A549 (cell line): ENCODE measurements around the gene STX8. TPM values are rescaled to one million over a fixed set of nuclear protein-coding genes. Genes with fewer than 3 reads are reported as not detected.
A peak's percentile ranks its signal among the peaks of the same experiment; 100 is the strongest.

Experiments
- ATAC-seq, 2 experiments: fragments of 200-7000 bp in 1 of 2; fragments of >200 bp in 1 of 2; cut with Nextera tagmentation in 1 of 2; cut with Tn5 transposase in 1 of 2; 3 replicates each; pipeline versions ENCODE4 v1.8.0 to v1.9.1; 2018 to 2020; ENCODE audit warnings: mild to moderate bottlenecking in 1 of 2, moderate library complexity in 1 of 2
- CTCF ChIA-PET: fragments of 300-600 bp; sonication (Branson Sonifier 250); formaldehyde crosslinking; extraction: SDS; loops from one replicate; lab custom pipeline; 2021; ENCODE audit warnings: antibody characterized with exemption, inconsistent platforms; lab: Yijun Ruan, JAX
- POLR2A ChIA-PET: fragments of 350-600 bp; formaldehyde crosslinking; extraction: SDS; loops from one replicate; lab custom pipeline; 2021; ENCODE audit warnings: antibody characterized with exemption, inconsistent platforms; lab: Yijun Ruan, JAX
- DNase-seq, 2 experiments: peaks; one replicate each; pipeline versions ENCODE4 v3.0.0 to v3.0.0-alpha.2; 2011 to 2016; ENCODE audit warnings: low read depth in 1 of 2, low spot score in 1 of 2
- FAIRE-seq: peaks from 2 replicates; lab custom pipeline; 2011; peaks lifted over from hg19 to GRCh38; lab: Jason Lieb, UNC
- H3K27ac ChIP-seq, 2 experiments: fragments of >200 bp; sonication (Bioruptor Twin); formaldehyde crosslinking; 3 replicates each; pipeline ENCODE4 v1.5.1; 2016 to 2017
- H3K4me1 ChIP-seq: fragments of >200 bp; sonication (Bioruptor Twin); formaldehyde crosslinking; 3 replicates; pipeline ENCODE4 v1.6.1; 2016
- H3K4me2 ChIP-seq: fragments of >200 bp; sonication (Bioruptor Twin); formaldehyde crosslinking; 3 replicates; pipeline ENCODE4 v1.6.1; 2016
- H3K4me3 ChIP-seq: fragments of >200 bp; sonication (Bioruptor Twin); formaldehyde crosslinking; 3 replicates; pipeline ENCODE4 v1.5.1; 2016
- H3K9me3 ChIP-seq: fragments of >200 bp; sonication (Bioruptor Twin); formaldehyde crosslinking; 3 replicates; pipeline ENCODE4 v1.6.1; 2016
- BCL3 ChIP-seq: fragments of >200 bp; sonication (Bioruptor Twin); formaldehyde crosslinking; IDR thresholded peaks from 3 replicates; pipeline ENCODE4 v1.6.1; 2016
- BHLHE40 ChIP-seq: IDR thresholded peaks from 2 replicates; pipeline ENCODE4 v1.6.1; 2012; ENCODE audit warnings: low read depth, low read length, inconsistent platforms
- CEBPB ChIP-seq, 2 experiments: fragments of >200 bp in 1 of 2; sonication (Bioruptor Twin) in 1 of 2; formaldehyde crosslinking in 1 of 2; IDR thresholded peaks; 2 replicates each; pipeline ENCODE4 v1.6.1; 2012 to 2016
- EHMT2 ChIP-seq: fragments of 200-600 bp; sonication (generic); IDR thresholded peaks from 2 replicates; pipeline ENCODE4 v1.6.1; 2016; ENCODE audit warnings: antibody characterized with exemption, low read depth, mild to moderate bottlenecking, moderate library complexity
- ESRRA ChIP-seq: fragments of 150-350 bp; IDR thresholded peaks from 2 replicates; pipeline ENCODE4 v1.6.1; 2014; ENCODE audit warnings: mild to moderate bottlenecking, low read length, borderline replicate concordance
- FOSB ChIP-seq: fragments of 250-450 bp; sonication (Bioruptor Pico); IDR thresholded peaks from 2 replicates; pipeline ENCODE4 v1.5.0; 2020; ENCODE audit warnings: mild to moderate bottlenecking, moderate library complexity
- FOXS1 ChIP-seq: fragments of 250-450 bp; sonication (Bioruptor Pico); IDR thresholded peaks from 2 replicates; pipeline ENCODE4 v1.5.0; 2020; ENCODE audit warnings: mild to moderate bottlenecking, moderate library complexity
- HDAC2 ChIP-seq: fragments of 200-600 bp; sonication (generic); IDR thresholded peaks from 2 replicates; pipeline ENCODE4 v1.6.1; 2016
- HMGXB4 ChIP-seq: fragments of 250-450 bp; sonication (Bioruptor Pico); IDR thresholded peaks from 2 replicates; pipeline ENCODE4 v1.5.0; 2021; ENCODE audit warnings: mild to moderate bottlenecking, moderate library complexity, borderline replicate concordance
- HOXB13 ChIP-seq: fragments of 250-450 bp; sonication (Bioruptor Pico); IDR thresholded peaks from 2 replicates; pipeline ENCODE4 v1.5.0; 2020; ENCODE audit warnings: low read depth, mild to moderate bottlenecking, moderate library complexity
- HOXB5 ChIP-seq: fragments of 250-450 bp; sonication (Bioruptor Pico); IDR thresholded peaks from 2 replicates; pipeline ENCODE4 v1.5.0; 2020; ENCODE audit warnings: mild to moderate bottlenecking, moderate library complexity
- JUN ChIP-seq, 2 experiments: fragments of >200 bp; sonication (Bioruptor Twin); formaldehyde crosslinking; IDR thresholded peaks; 2 replicates in 1 of 2; 3 replicates in 1 of 2; pipeline ENCODE4 v1.6.1; 2016 to 2017
- KDM1A ChIP-seq: fragments of 200-600 bp; sonication (generic); IDR thresholded peaks from 2 replicates; pipeline ENCODE4 v1.6.1; 2016; ENCODE audit warnings: low read depth, mild to moderate bottlenecking
- KDM5A ChIP-seq: fragments of 200-600 bp; sonication (generic); IDR thresholded peaks from 2 replicates; pipeline ENCODE4 v1.6.1; 2016; ENCODE audit warnings: antibody characterized with exemption, mild to moderate bottlenecking
- MYC ChIP-seq: IDR thresholded peaks from 2 replicates; pipeline ENCODE4 v1.6.1; 2012; ENCODE audit warnings: mild to moderate bottlenecking, inconsistent platforms, low read length, improper control_type of control experiment, borderline replicate concordance
- PBX3 ChIP-seq: IDR thresholded peaks from 2 replicates; pipeline ENCODE4 v1.6.1; 2012
- POLR2A ChIP-seq: IDR thresholded peaks from 2 replicates; pipeline ENCODE4 v1.6.1; 2012; ENCODE audit warnings: mild to moderate bottlenecking, low read length
- POLR2AphosphoS2 ChIP-seq: conservative IDR thresholded peaks from 2 replicates; pipeline ENCODE4 v1.6.1; 2012; ENCODE audit warnings: low read length, improper control_type of control experiment, inconsistent platforms
- RARB ChIP-seq: fragments of 250-450 bp; sonication (Bioruptor Pico); IDR thresholded peaks from 2 replicates; pipeline ENCODE4 v1.8.0; 2021; ENCODE audit warnings: mild to moderate bottlenecking, moderate library complexity
- SMC3 ChIP-seq: fragments of >200 bp; sonication (Bioruptor Twin); formaldehyde crosslinking; IDR thresholded peaks from 3 replicates; pipeline ENCODE4 v1.6.1; 2018; ENCODE audit warnings: inconsistent platforms
- TP53 ChIP-seq: fragments of 250-450 bp; sonication (Bioruptor Pico); IDR thresholded peaks from 2 replicates; pipeline ENCODE4 v1.5.0; 2021; ENCODE audit warnings: mild to moderate bottlenecking, moderate library complexity
- ZC3H11A ChIP-seq: fragments of 450-650 bp; IDR thresholded peaks from 2 replicates; pipeline ENCODE4 v1.6.1; 2014; ENCODE audit warnings: antibody characterized with exemption, mild to moderate bottlenecking
- ZFP36 ChIP-seq: fragments of 450-650 bp; IDR thresholded peaks from 2 replicates; pipeline ENCODE4 v1.6.1; 2014; ENCODE audit warnings: borderline replicate concordance; ENCODE audit not compliant: partially characterized antibody
- WGBS: methylation state at CpG from one replicate; pipeline ENCODE4 v1.1.6; 2017; ENCODE audit errors: missing lambda C conversion rate; 5-methylcytosine and 5-hydroxymethylcytosine counted together
- polyA plus RNA-seq, 4 experiments: library from polyadenylated mRNA; depleted of rRNA in 3 of 4; stranded (reverse); fragments of >200 nt; fragmentation: RNase III in 1 of 4; extraction: RNeasy Plus Mini Kit Qiagen cat#74134 plus additional on column Dnase treatment in 1 of 4; gene quantifications; 2 replicates in 3 of 4; 3 replicates in 1 of 4; pipeline ENCODE4 v1.2.3, GENCODE V29; 2011 to 2017

STX8 gene
- polyA plus RNA-seq, 2 of the 4 experiments (the other 2 are of a cell fraction): 93.6 to 168 TPM

- FAIRE-seq (no peak), ATAC-seq (no peak), DNase-seq (no peak)
- CTCF ChIA-PET: interaction anchor here (1.0 to 8.2 kb wide), 17 partner anchors 11 to 774 kb away, joined by 3 to 60 read pairs (median 3); no protein-coding TSS in a partner anchor
- Histone ChIP-seq H3K27ac (no peak overlapping the region), H3K4me3 (no peak overlapping the region), H3K4me1 (no peaks in the 10 kb centered on the region), H3K9me3 (no peaks in the 10 kb centered on the region), H3K4me2 (no peak overlapping the region)
- no peak for TF ChIP-seq ZC3H11A
- TF ChIP-seq POLR2A: no peak
- POLR2A ChIA-PET: interaction anchor here (0.5 kb wide), 1 partner anchor 527 kb away, joined by 3 read pairs; no protein-coding TSS in a partner anchor
- WGBS: 80% methylated on average over 4 of the region's 4 CpGs
Observed at GRCh38 chr17:9521062-9521461, 54.6 kb downstream of the STX8 start.

GRCh38 chr17:9520649-9521048 is 55.0 kb downstream of the STX8 start:
- FAIRE-seq (peak; percentile 32), ATAC-seq (no peak), DNase-seq (no peak)
- no peak overlapping the region for H3K4me3 ChIP-seq
- TF ChIP-seq TP53 (CRISPR knock-in tag) (no peak), POLR2AphosphoS2 (no peak), RARB (CRISPR knock-in tag) (no peak), HOXB5 (CRISPR knock-in tag) (no peak), EHMT2 (no peak)
- no peaks in the 10 kb centered on the region for H3K9me3 ChIP-seq
- no peak overlapping the region for H3K27ac ChIP-seq
- ChIA-PET CTCF (interaction anchor here (1.0 to 8.2 kb wide), 9 partner anchors 8 to 774 kb away, joined by 3 to 60 read pairs (median 3); no protein-coding TSS in a partner anchor), POLR2A (interaction anchor here (0.5 kb wide), 1 partner anchor 527 kb away, joined by 3 read pairs; no protein-coding TSS in a partner anchor)
- WGBS: 71% methylated on average over 4 of the region's 4 CpGs
- no peaks in the 10 kb centered on the region for H3K4me1 ChIP-seq
- no peak overlapping the region for H3K4me2 ChIP-seq

- TF ChIP-seq KDM5A (no peak), TP53 (CRISPR knock-in tag) (no peak), JUN (IDR thresholded peaks at IDR 0.05) (no peak), POLR2A (no peak), BHLHE40 (no peak), HOXB5 (CRISPR knock-in tag) (no peak), CEBPB (IDR thresholded peaks at IDR 0.05) (no peak)
- DNase-seq (no peak), ATAC-seq (no peak), FAIRE-seq (no peak)
- POLR2A ChIA-PET: no interaction called here
- Histone ChIP-seq H3K4me3 (no peak overlapping the region), H3K9me3 (no peaks in the 10 kb centered on the region), H3K4me1 (no peaks in the 10 kb centered on the region), H3K27ac (no peak overlapping the region), H3K4me2 (no peak overlapping the region)
- WGBS: 87% methylated on average over 8 of the region's 9 CpGs
- CTCF ChIA-PET: interaction anchor here (1.1 to 8.2 kb wide), 8 partner anchors 9 to 633 kb away, joined by 3 to 60 read pairs (median 4); no protein-coding TSS in a partner anchor
Observed at GRCh38 chr17:9519583-9520272, 55.9 kb downstream of the STX8 start.

- H3K4me1 ChIP-seq: peaks cover 4% of the 10 kb centered on the region
- FAIRE-seq: peak; percentile 28
- H3K27ac ChIP-seq: no peak overlapping the region
- CTCF ChIA-PET: interaction anchor here (0.9 to 8.2 kb wide), 4 partner anchors 17 to 628 kb away, joined by 3 to 60 read pairs (median 4); no protein-coding TSS in a partner anchor
- TF ChIP-seq HOXB13 (CRISPR knock-in tag) (no peak), PBX3 (no peak), SMC3 (no peak), HMGXB4 (CRISPR knock-in tag) (no peak), EHMT2 (no peak), TP53 (CRISPR knock-in tag) (no peak), MYC (no peak), FOSB (CRISPR knock-in tag) (no peak), ZFP36 (no peak), HDAC2 (no peak), KDM1A (no peak), BCL3 (no peak), ZC3H11A (no peak), FOXS1 (no peak), ESRRA (no peak), HOXB5 (CRISPR knock-in tag) (no peak), POLR2AphosphoS2 (no peak)
- ATAC-seq: no peak
- no peak overlapping the region for H3K4me3 ChIP-seq
- H3K9me3 ChIP-seq: no peaks in the 10 kb centered on the region
- POLR2A ChIA-PET: no interaction called here
- H3K4me2 ChIP-seq: no peak overlapping the region
- 89% methylated on average over 1 of the region's 1 CpG for whole genome bisulfite sequencing
- DNase-seq: no peak
Observed at GRCh38 chr17:9517396-9517795, 58.2 kb downstream of the STX8 start.
